DOHH2 (cell line): ENCODE results near the gene JMJD8.

Experiments used
- CTCF ChIP-seq: fragments of 200-600 bp; sonication (generic); IDR thresholded peaks from one replicate; pipeline ENCODE4 v1.5.1; 2014; ENCODE audit warnings: antibody characterized with exemption, mild to moderate bottlenecking, low read depth, low read length; ENCODE audit not compliant: poor library complexity, severe bottlenecking
- EZH2phosphoT487 ChIP-seq: fragments of 200-600 bp; sonication (generic); IDR thresholded peaks from 2 replicates; pipeline ENCODE4 v1.6.1; 2017; ENCODE audit warnings: borderline replicate concordance, mild to moderate bottlenecking, antibody characterized with exemption, low read length, moderate library complexity, mixed read lengths

DNA sequence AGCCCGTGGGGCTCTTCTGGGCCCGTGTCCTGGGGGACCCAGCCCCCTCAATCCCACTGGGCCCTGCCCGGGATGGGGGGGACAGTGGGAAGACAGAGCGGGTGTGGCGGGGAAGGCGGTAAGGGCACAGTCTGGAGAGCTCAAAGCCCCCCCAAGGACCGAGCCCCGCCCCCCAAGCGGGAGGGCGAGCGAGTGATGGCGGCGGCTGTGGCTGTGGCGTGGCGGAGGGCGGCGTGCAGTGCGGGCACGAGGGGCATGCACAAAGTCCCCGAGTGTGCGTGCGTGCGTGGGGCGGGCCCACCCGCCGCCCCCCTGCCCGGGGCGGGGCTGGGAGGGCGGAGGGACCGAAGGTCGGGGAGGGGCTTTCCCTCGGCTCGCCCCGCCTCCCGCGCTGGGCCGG lies 9.6 kb upstream of the JMJD8 start:
- no peak for TF ChIP-seq CTCF
- no peak for TF ChIP-seq EZH2phosphoT487
